Measurements from ENCODE around the gene OR2H2.

- TF ChIP-seq RAD21 (IDR thresholded peaks at IDR 0.05; ENCODE audit: low read depth) (no peak), EP300 (IDR thresholded peaks at IDR 0.05; ENCODE audit: borderline replicate concordance) (no peak), TEAD4 (IDR thresholded peaks at IDR 0.05) (no peak), NFIC (IDR thresholded peaks at IDR 0.05) (no peak), USF1 (IDR thresholded peaks at IDR 0.05) (no peak), ZBTB7A (IDR thresholded peaks at IDR 0.05; ENCODE audit: low read depth) (no peak), TAF1 (IDR thresholded peaks at IDR 0.05; ENCODE audit: low read depth) (no peak), TCF12 (IDR thresholded peaks at IDR 0.05; ENCODE audit: low read depth) (no peak), MAX (IDR thresholded peaks at IDR 0.05) (no peak), EGR1 (IDR thresholded peaks at IDR 0.05) (no peak), REST (IDR thresholded peaks at IDR 0.05; ENCODE audit: low read depth) (no peak), YY1 (IDR thresholded peaks at IDR 0.05; ENCODE audit: low read depth) (no peak), CREB1 (IDR thresholded peaks at IDR 0.05; ENCODE audit: low read depth) (no peak), CEBPB (IDR thresholded peaks at IDR 0.05) (no peak)
Measured at GRCh38 chr6:29566856-29567255, 18.1 kb upstream of the OR2H2 start.
